22Rv1 (cell line): ENCODE results near the gene GDF9.

ENCODE experiments used
- H3K27ac ChIP-seq: fragments of 450-650 bp; 2 replicates; pipeline ENCODE4 v1.5.1; 2017
- CTCF ChIP-seq: fragments of 450-650 bp; IDR thresholded peaks from 2 replicates; pipeline ENCODE4 v1.5.1; 2017; ENCODE audit warnings: mild to moderate bottlenecking
- ZFX ChIP-seq: fragments of 450-650 bp; IDR thresholded peaks from 2 replicates; pipeline ENCODE4 v1.6.1; 2017; ENCODE audit warnings: antibody characterized with exemption, borderline replicate concordance

The GDF9 gene

GRCh38 chr5:132816554-132816953, 49.7 kb downstream of the GDF9 start:
- no peak overlapping the region for H3K27ac ChIP-seq
- TF ChIP-seq ZFX (no peak), CTCF (no peak)

GRCh38 chr5:132816083-132816482, 50.2 kb downstream of the GDF9 start:
- TF ChIP-seq CTCF (no peak), ZFX (no peak)
- no peak overlapping the region for H3K27ac ChIP-seq

GRCh38 chr5:132815454-132815853, 50.8 kb downstream of the GDF9 start:
- no peak overlapping the region for H3K27ac ChIP-seq
- TF ChIP-seq CTCF (no peak), ZFX (no peak)

GRCh38 chr5:132814503-132815294, 51.6 kb downstream of the GDF9 start:
- no peak overlapping the region for H3K27ac ChIP-seq
- TF ChIP-seq ZFX: no peak

GRCh38 chr5:132813599-132814502, 52.4 kb downstream of the GDF9 start:
- no peak for TF ChIP-seq ZFX
- TF ChIP-seq CTCF: no peak
- no peak overlapping the region for H3K27ac ChIP-seq

GRCh38 chr5:132812781-132813598, 53.3 kb downstream of the GDF9 start, which contains the start of gene SOWAHA:
SOWAHA (plus strand) TSS chr5:132813302; CDS start chr5:132813622, 320 bp downstream.
- no peak within 1 kb of the TSS for H3K27ac ChIP-seq
- TF ChIP-seq ZFX: no peak
- TF ChIP-seq CTCF: no peak

- TF ChIP-seq ZFX: no peak
- TF ChIP-seq CTCF: no peak
- H3K27ac ChIP-seq: no peak overlapping the region
Measured at GRCh38 chr5:132812123-132812765, 54.0 kb downstream of the GDF9 start.
